Keratinocyte (primary cell): ENCODE results near the gene USP9X.

Source experiments
- EZH2 ChIP-seq: IDR thresholded peaks from one replicate; pipeline ENCODE4 v1.6.1; 2012; ENCODE audit warnings: inconsistent platforms, mild to moderate bottlenecking, low read length, moderate library complexity
- TF ChIP-seq, protein P1 (sequence below), 3 experiments: IDR thresholded peaks in 1 of 3; conservative IDR thresholded peaks in 1 of 3; optimal IDR thresholded peaks in 1 of 3; 2 replicates in 2 of 3; 3 replicates in 1 of 3; pipeline versions ENCODE3 to v1.5.1; 2011; ENCODE audit warnings: low read length in 3 of 3, mild to moderate bottlenecking in 3 of 3, moderate library complexity in 2 of 3, control low read depth in 1 of 3, inconsistent platforms in 1 of 3; ENCODE audit not compliant: insufficient read depth in 2 of 3; ENCODE audit errors: extremely low read depth in 1 of 3

DNA sequence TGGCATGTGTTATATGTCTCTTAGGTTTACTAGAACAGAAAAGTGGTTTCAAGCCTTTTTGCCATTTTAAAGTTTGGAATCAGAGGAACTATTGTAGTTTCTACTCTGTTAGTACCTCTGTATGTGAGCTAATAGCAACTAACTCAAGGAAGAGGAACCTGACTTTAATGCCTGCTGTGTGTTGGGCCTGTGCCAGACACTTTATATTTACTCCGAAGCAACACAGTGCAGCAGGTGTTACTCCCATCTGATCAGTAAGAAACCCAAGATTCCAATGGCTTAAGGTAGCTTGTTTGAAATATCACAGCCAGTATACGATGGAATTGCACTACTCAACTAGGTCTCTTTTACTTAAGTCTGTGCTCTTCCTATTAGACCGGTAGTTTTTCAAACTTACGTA is 79.2 kb downstream of the USP9X start:
- TF ChIP-seq, protein P1, sequence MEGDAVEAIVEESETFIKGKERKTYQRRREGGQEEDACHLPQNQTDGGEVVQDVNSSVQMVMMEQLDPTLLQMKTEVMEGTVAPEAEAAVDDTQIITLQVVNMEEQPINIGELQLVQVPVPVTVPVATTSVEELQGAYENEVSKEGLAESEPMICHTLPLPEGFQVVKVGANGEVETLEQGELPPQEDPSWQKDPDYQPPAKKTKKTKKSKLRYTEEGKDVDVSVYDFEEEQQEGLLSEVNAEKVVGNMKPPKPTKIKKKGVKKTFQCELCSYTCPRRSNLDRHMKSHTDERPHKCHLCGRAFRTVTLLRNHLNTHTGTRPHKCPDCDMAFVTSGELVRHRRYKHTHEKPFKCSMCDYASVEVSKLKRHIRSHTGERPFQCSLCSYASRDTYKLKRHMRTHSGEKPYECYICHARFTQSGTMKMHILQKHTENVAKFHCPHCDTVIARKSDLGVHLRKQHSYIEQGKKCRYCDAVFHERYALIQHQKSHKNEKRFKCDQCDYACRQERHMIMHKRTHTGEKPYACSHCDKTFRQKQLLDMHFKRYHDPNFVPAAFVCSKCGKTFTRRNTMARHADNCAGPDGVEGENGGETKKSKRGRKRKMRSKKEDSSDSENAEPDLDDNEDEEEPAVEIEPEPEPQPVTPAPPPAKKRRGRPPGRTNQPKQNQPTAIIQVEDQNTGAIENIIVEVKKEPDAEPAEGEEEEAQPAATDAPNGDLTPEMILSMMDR (optimal IDR thresholded peaks at IDR 0.05 in 1 of 3, IDR thresholded peaks at IDR 0.05 in 1 of 3, conservative IDR thresholded peaks at IDR 0.05 in 1 of 3; ENCODE audit: extremely low read depth in 1 of 3, insufficient read depth in 2 of 3, low read length in 3 of 3), result no peak
- no peak for TF ChIP-seq EZH2
